IgD-negative memory B cell (primary cell): ENCODE measurements around the gene AMBP. TPM values are rescaled to one million over a fixed set of nuclear protein-coding genes. Genes with fewer than 3 reads are reported as not detected.

Source experiments
- H3K27ac Mint-ChIP-seq, 3 donors: one replicate each; pipeline ENCODE4 v1.8.0; 2020 to 2022; ENCODE audit warnings: mild to moderate bottlenecking in 3 of 3, mixed read lengths in 3 of 3, moderate library complexity in 1 of 3
- H3K27me3 Mint-ChIP-seq: one replicate; pipeline ENCODE4 v1.8.0; 2021; ENCODE audit warnings: mixed read lengths
- H3K36me3 Mint-ChIP-seq: one replicate; pipeline ENCODE4 v1.8.0; 2020; ENCODE audit warnings: mild to moderate bottlenecking, mixed read lengths
- H3K4me1 Mint-ChIP-seq, 3 donors: one replicate each; pipeline ENCODE4 v1.8.0; 2020 to 2022; ENCODE audit warnings: mixed read lengths in 3 of 3, mild to moderate bottlenecking in 1 of 3
- H3K4me3 Mint-ChIP-seq, 4 donors: one replicate each; pipeline ENCODE4 v1.8.0; 2020 to 2022; ENCODE audit warnings: mild to moderate bottlenecking in 4 of 4, mixed read lengths in 4 of 4, moderate library complexity in 3 of 4
- H3K9me3 Mint-ChIP-seq, 3 donors: one replicate each; pipeline ENCODE4 v1.8.0; 2020 to 2021; ENCODE audit warnings: mixed read lengths in 3 of 3, mild to moderate bottlenecking in 1 of 3
- polyA plus RNA-seq: library from polyadenylated mRNA; unstranded; fragments of 300-500 nt; fragmentation: Illumina TruSeq; gene quantifications from one replicate; pipeline ENCODE4 v1.2.3, GENCODE V29; 2021

Gene AMBP
- polyA plus RNA-seq, 1 donor from 2014 or later, result not detected

DNA sequence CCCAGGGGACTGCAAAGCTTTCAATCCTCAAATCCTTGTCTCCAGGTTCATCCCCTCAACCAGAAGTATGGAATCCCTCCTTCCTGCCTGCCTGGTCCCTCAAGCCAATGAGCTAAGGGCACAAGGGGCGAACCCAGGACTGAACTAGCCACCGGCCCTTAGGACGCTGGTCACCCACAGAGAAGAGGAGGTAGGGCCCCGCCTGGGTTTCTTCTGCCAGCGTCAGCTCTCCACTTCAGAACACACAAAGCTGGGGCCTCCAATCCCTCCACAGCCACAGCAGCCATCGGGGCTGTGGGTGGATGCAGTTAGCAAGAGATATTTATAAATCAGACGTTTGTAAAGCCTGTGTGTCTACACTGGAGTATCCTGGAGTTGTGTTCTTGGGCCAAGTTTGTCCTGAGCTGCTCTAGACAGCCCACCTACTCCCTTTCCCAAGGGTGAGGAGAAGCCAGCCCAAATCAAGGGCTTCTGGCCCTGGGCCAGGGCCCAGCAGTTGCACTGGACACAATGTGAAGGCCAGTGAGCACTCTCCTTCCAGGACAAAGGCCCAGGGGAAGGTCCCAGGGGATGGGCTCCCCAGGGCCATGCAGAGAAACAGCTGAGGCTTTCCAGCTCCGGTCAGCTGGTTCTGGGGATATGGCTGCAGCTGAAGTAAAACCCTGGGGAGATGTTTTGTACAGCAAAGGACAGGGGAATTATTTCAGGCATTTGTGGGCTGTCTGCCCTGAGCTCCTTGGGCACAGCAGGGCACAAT, 18.9 kb downstream of the AMBP start:
- Mint-ChIP-seq H3K36me3 (peaks cover 2% of the 10 kb centered on the region), H3K4me1 (no peaks in the 10 kb centered on the region), H3K27me3 (peaks cover 17% of the 10 kb centered on the region), H3K27ac (no peak overlapping the region), H3K9me3 (peaks cover 0 to 5% (median 0%) of the 10 kb centered on the region in 3 donors), H3K4me3 (no peak overlapping the region)

DNA sequence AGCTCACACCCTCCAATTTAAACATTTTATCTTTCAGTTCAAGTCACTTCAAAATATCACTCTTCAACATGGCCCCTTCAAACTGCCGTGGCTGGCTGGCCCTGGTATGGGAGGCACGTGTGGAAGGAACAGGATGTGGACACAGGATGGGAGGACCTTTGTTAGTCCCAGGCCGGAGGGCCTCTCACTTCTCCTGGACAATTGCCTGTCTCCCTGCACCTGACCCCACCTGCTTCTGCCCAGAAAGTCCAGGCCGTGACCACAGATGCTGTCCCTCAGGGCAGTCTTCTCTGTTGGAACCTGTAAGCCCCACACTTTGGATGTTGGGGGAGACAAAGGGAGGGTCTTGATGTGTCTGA, 19.4 kb downstream of the AMBP start:
- H3K27me3 Mint-ChIP-seq, result peaks cover 15% of the 10 kb centered on the region
- no peaks in the 10 kb centered on the region for H3K4me1 Mint-ChIP-seq
- no peak overlapping the region for H3K27ac Mint-ChIP-seq
- peaks cover 0 to under 1% (median 0%) of the 10 kb centered on the region in 3 donors for H3K9me3 Mint-ChIP-seq
- H3K4me3 Mint-ChIP-seq, result no peak overlapping the region
- peaks cover 2% of the 10 kb centered on the region for H3K36me3 Mint-ChIP-seq

GRCh38 chr9:114057161-114057885, 20.8 kb downstream of the AMBP start:
- Mint-ChIP-seq H3K36me3 (peaks cover 2% of the 10 kb centered on the region), H3K4me3 (no peak overlapping the region), H3K4me1 (no peaks in the 10 kb centered on the region), H3K27ac (no peak overlapping the region), H3K27me3 (peaks cover 12% of the 10 kb centered on the region), H3K9me3 (no peaks in the 10 kb centered on the region)

DNA sequence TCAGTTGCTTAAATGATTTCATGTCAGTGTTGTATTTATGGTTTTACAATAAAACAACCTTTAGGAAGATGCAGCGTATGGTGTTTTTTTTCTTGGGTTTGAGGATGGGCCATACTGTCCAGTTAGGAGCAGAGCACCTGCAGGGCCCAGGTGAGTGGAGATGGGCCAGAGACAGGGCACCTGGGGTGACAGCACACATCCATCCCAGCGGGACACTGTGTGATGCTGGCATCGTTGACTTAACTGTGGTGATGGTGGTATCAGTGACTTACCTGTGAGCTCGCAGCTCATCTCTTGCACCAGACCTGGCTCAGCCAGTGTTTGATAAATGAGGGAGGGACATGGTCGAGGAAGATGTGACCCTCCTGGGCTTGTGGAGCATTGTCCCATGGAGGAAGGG, 21.6 kb downstream of the AMBP start:
- peak overlapping the region in 1 of 3 donors; percentile 83 for H3K27ac Mint-ChIP-seq
- H3K36me3 Mint-ChIP-seq, result peaks cover 2% of the 10 kb centered on the region
- H3K9me3 Mint-ChIP-seq, result no peaks in the 10 kb centered on the region
- H3K27me3 Mint-ChIP-seq, result peaks cover 9% of the 10 kb centered on the region
- H3K4me1 Mint-ChIP-seq, result no peaks in the 10 kb centered on the region
- no peak overlapping the region for H3K4me3 Mint-ChIP-seq

DNA sequence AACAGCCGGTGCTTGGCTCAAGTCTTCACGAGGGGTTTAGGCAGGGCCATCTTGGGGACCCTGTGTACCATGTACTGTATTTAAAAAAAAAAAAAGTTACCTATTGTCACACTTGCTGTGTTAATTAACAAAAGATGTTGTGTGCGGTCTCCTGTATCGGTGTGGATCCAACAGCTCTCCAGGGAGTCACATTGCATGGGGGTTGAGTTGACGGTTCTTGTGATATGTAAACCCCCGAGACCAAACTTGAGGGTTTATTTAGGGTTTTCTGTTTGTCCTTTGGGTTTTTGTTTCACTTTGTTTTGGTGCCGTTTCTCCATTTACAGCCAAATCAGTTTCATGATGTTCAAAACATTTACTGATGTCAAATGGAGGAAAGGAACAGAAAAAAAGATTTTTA, 22.2 kb downstream of the AMBP start:
- Mint-ChIP-seq H3K27ac (no peak overlapping the region), H3K27me3 (peaks cover 8% of the 10 kb centered on the region), H3K4me3 (no peak overlapping the region), H3K4me1 (no peaks in the 10 kb centered on the region), H3K36me3 (peaks cover 2% of the 10 kb centered on the region), H3K9me3 (no peaks in the 10 kb centered on the region)

DNA sequence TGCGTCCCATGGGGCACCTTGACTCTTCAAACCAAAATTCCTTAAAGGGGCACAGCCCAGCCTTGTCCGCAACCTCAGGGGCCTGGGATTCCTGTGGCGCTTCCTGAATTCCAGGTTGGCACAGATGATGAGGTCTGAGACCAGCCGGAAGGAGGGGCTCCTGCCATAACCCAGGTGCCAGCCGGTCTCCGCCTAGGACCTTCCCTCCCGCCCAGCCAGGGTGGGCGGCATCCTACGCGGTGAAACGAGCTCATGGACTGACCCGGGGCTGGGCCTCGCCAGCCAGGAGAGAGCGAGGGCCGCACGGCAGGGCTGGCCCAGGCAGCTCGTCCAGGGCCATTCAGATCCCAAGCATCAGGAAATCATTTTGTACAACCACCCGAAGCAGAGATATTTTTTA, 23.0 kb downstream of the AMBP start:
- Mint-ChIP-seq H3K27me3 (peaks cover 8% of the 10 kb centered on the region), H3K36me3 (peaks cover 2% of the 10 kb centered on the region), H3K27ac (no peak overlapping the region), H3K4me1 (no peaks in the 10 kb centered on the region), H3K4me3 (no peak overlapping the region), H3K9me3 (no peaks in the 10 kb centered on the region)

GRCh38 chr9:114054191-114054690, 23.9 kb downstream of the AMBP start:
- peaks cover 2% of the 10 kb centered on the region for H3K36me3 Mint-ChIP-seq
- peaks cover 4% of the 10 kb centered on the region for H3K27me3 Mint-ChIP-seq
- H3K9me3 Mint-ChIP-seq, result no peaks in the 10 kb centered on the region
- no peaks in the 10 kb centered on the region for H3K4me1 Mint-ChIP-seq
- no peak overlapping the region for H3K27ac Mint-ChIP-seq
- H3K4me3 Mint-ChIP-seq, result no peak overlapping the region

DNA sequence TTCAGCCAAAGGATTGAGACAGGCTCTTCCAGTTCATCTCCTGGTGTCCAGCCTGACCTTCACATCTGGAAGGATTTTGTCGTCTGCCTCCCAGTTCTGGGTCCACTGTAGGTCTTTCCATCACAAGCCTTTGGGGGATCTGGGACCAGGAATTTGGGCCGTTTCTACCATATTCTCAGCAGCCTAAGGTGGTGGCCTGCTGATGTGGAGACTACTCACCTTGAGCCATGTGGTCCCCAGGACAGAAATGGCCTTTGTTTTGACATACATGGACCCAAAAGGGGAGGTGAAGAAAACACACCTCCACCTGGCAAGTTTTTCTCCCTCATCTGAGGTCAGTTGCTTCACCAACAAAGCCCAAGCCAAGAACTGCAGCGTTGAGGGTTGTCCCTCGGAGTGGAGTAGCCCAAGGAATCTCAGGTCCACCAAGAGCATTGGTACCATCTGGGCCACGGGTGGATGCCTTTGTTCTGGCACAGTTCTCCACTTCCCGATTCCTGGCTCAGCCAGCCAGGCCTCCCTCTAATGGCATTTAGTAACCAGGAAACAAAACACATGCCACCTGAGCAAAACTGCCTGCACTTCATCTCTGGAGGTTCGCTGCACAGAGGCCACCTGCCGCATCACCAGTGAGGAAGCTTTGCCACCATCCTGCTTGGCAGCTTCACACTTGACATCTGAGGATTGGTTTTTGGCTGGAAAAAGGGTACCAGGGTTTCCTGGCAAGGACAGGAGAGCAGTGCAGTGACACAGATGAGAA, 24.7 kb downstream of the AMBP start:
- Mint-ChIP-seq H3K4me1 (no peaks in the 10 kb centered on the region), H3K27me3 (peaks cover 4% of the 10 kb centered on the region), H3K4me3 (no peak overlapping the region), H3K9me3 (no peaks in the 10 kb centered on the region), H3K36me3 (peaks cover 2% of the 10 kb centered on the region), H3K27ac (no peak overlapping the region)

DNA sequence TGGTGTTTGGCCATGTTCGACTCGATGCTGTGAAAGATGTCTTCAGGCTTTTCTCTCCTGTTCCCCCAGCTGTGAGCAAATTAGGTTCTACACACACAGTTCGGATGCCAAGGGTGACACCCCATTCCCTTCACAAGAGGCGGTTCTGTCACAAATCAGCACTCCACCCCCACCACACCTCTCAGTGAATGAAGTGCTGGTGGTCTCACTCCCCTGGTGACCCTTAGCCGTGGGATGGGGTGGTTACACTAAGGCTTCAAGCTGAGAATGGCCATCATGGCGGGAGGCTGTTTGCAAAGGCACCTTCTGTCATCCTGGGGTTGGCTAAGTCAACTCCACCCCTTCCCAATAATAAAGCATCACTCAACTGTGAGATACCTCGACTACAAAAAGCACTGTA, 26.4 kb downstream of the AMBP start:
- Mint-ChIP-seq H3K4me1 (no peaks in the 10 kb centered on the region), H3K4me3 (no peak overlapping the region), H3K27me3 (peaks cover 1% of the 10 kb centered on the region), H3K9me3 (no peaks in the 10 kb centered on the region), H3K36me3 (peaks cover 2% of the 10 kb centered on the region), H3K27ac (no peak overlapping the region)

DNA sequence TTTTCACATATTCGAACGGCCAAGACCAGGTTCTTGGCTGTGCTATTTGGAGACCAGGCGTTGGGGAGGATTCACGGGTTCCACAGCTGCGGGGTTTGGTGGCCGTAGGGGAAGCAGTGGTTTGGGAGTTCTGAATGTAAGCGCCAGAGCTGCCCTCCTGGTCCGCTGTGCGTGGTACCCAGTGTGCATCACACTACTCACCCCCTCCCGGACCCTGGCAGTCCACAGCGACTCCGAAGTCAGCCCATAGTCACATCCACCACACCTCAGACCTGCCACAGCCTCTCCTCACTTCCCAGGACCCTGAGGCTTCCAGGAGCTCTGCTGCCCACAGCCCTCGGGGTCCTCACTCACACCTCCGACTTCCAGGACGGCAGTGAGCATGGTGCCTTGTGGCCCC, 26.8 kb downstream of the AMBP start:
- H3K4me3 Mint-ChIP-seq, result no peak overlapping the region
- peaks cover 2% of the 10 kb centered on the region for H3K36me3 Mint-ChIP-seq
- no peaks in the 10 kb centered on the region for H3K4me1 Mint-ChIP-seq
- no peak overlapping the region for H3K27ac Mint-ChIP-seq
- peaks cover 1% of the 10 kb centered on the region for H3K27me3 Mint-ChIP-seq
- H3K9me3 Mint-ChIP-seq, result no peaks in the 10 kb centered on the region

- Mint-ChIP-seq H3K4me3 (no peak overlapping the region), H3K27ac (no peak overlapping the region), H3K27me3 (peaks cover 1% of the 10 kb centered on the region), H3K4me1 (no peaks in the 10 kb centered on the region), H3K9me3 (no peaks in the 10 kb centered on the region), H3K36me3 (peaks cover 2% of the 10 kb centered on the region)
Observed at GRCh38 chr9:114050646-114051045, 27.5 kb downstream of the AMBP start.

- Mint-ChIP-seq H3K36me3 (peaks cover 2% of the 10 kb centered on the region), H3K4me1 (no peaks in the 10 kb centered on the region), H3K27ac (no peak overlapping the region), H3K27me3 (peaks cover 1% of the 10 kb centered on the region), H3K4me3 (no peak overlapping the region), H3K9me3 (no peaks in the 10 kb centered on the region)
Observed at GRCh38 chr9:114050226-114050568, 27.9 kb downstream of the AMBP start.

DNA sequence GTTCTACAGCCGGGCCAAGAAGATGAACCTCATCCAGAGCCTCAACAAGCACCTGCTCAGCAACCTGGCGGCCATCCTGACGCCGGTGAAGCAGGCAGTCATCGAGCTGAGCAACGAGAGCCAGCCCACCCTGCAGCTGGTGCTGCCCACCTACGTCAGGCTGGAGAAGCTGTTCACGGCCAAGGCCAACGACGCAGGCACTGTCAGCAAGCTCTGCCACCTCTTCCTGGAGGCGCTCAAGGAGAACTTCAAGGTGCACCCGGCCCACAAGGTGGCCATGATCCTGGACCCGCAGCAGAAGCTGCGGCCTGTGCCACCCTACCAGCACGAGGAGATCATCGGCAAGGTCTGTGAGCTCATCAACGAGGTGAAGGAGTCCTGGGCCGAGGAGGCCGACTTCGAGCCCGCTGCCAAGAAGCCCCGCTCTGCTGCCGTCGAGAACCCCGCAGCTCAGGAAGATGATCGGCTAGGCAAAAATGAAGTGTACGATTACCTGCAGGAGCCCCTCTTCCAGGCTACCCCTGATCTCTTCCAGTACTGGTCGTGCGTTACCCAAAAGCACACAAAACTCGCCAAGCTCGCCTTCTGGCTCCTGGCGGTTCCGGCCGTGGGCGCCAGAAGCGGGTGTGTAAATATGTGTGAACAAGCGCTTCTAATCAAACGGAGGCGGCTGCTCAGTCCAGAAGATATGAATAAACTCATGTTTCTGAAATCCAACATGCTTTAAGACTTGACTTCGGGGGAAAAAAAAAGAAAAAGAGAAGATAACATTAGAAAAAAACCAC, 28.5 kb downstream of the AMBP start:
- Mint-ChIP-seq H3K4me1 (no peaks in the 10 kb centered on the region), H3K27ac (no peak overlapping the region), H3K9me3 (no peaks in the 10 kb centered on the region), H3K36me3 (peaks cover 2% of the 10 kb centered on the region), H3K27me3 (peaks cover under 1% of the 10 kb centered on the region), H3K4me3 (no peak overlapping the region)

GRCh38 chr9:114048533-114049415, 29.3 kb downstream of the AMBP start:
- H3K4me1 Mint-ChIP-seq, result peaks cover 0 to 1% (median 0%) of the 10 kb centered on the region in 3 donors
- no peak overlapping the region for H3K4me3 Mint-ChIP-seq
- peaks cover 2% of the 10 kb centered on the region for H3K36me3 Mint-ChIP-seq
- no peak overlapping the region for H3K27ac Mint-ChIP-seq
- no peaks in the 10 kb centered on the region for H3K27me3 Mint-ChIP-seq
- no peaks in the 10 kb centered on the region for H3K9me3 Mint-ChIP-seq
